HG03196 (cell line): ENCODE measurements around the gene SHMT2.

Experiments used
- ATAC-seq: cut with Tn5 transposase; IDR thresholded peaks from one replicate; pipeline ENCODE4 v1.9.1; 2021; ENCODE audit not compliant: unreplicated experiment

The SHMT2 gene

GRCh38 chr12:57196956-57197355 lies 32.6 kb upstream of the SHMT2 start:
- no peak for ATAC-seq

DNA sequence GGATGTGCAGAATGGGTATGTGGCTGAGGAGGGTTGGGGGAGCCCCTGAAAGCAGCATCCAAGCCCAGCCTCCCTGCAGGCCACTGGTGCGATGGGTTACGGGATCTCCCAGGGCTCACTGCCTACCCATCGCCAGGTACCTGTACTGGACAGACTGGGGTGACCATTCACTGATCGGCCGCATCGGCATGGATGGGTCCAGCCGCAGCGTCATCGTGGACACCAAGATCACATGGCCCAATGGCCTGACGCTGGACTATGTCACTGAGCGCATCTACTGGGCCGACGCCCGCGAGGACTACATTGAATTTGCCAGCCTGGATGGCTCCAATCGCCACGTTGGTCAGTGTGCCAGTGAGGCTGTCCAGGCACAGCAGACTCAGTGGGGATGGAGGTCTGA lies 31.2 kb upstream of the SHMT2 start:
- no peak for ATAC-seq

DNA sequence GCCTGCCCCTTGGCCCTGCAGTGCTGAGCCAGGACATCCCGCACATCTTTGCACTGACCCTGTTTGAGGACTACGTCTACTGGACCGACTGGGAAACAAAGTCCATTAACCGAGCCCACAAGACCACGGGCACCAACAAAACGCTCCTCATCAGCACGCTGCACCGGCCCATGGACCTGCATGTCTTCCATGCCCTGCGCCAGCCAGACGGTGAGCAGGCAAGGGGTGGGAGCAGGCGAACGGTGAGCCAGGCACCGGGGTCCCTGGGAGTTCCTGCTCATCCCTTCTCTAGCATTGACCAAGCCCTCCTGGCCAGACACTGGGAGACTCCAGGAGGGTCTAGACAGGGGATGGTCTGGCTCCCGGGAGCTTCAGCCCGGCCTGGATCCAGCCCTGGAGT lies 30.3 kb upstream of the SHMT2 start:
- no peak for ATAC-seq

GRCh38 chr12:57200497-57200896 lies 29.0 kb upstream of the SHMT2 start:
- no peak for ATAC-seq

GRCh38 chr12:57201219-57201618 lies 28.3 kb upstream of the SHMT2 start:
- no peak for ATAC-seq

- ATAC-seq = no peak
These were observed 27.9 kb upstream of the SHMT2 start for GRCh38 chr12:57201631-57202030.

DNA sequence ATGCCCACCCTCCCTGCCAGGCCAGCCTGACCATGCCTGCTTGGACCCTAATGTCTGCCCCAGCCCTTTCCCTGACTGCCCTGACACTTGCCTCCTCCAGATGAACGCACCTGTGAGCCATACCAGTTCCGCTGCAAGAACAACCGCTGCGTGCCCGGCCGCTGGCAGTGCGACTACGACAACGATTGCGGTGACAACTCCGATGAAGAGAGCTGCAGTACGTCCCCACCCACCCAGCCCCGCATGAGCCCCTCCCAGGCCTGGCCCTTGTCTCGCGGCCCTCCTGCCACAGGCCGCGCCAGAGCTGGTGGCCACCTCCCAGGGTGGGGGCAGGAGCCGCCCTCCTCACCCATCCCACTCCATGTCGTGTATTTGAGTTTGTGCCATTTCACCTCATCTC lies 27.2 kb upstream of the SHMT2 start:
- no peak for ATAC-seq

GRCh38 chr12:57203201-57203600 lies 26.3 kb upstream of the SHMT2 start:
- no peak for ATAC-seq

DNA sequence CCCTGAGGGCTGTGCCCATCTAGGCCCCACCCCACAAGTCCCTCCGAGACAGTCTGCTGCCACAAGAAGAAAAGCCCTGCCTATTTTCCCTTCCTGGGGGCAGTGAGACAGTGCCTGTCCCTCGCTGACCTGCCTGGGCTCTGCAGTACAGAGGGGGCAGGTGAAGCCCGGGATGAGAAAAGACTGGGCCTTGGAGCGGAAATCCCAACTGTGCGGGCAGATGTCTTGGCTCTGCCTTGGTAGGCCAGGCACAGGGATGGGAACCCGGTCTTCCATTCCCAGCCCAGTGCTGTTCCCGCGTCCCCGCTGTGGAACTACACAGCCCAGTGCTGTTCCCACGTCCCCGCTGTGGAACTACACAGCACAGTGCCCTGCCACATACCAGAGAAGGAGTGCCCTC lies 25.7 kb upstream of the SHMT2 start:
- no peak for ATAC-seq

GRCh38 chr12:57204454-57204853 lies 25.1 kb upstream of the SHMT2 start:
- ATAC-seq = no peak

DNA sequence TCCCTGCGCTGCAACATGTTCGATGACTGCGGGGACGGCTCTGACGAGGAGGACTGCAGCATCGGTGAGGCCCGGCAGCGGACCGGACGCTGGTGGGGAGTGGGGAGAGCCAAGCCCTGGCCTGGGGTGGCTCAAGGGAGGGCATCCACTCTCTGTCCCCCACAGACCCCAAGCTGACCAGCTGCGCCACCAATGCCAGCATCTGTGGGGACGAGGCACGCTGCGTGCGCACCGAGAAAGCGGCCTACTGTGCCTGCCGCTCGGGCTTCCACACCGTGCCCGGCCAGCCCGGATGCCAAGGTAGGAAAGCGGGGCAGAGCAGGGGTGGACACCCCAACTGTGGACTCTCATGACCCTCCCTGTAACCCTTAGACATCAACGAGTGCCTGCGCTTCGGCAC lies 24.3 kb upstream of the SHMT2 start:
- no peak for ATAC-seq

DNA sequence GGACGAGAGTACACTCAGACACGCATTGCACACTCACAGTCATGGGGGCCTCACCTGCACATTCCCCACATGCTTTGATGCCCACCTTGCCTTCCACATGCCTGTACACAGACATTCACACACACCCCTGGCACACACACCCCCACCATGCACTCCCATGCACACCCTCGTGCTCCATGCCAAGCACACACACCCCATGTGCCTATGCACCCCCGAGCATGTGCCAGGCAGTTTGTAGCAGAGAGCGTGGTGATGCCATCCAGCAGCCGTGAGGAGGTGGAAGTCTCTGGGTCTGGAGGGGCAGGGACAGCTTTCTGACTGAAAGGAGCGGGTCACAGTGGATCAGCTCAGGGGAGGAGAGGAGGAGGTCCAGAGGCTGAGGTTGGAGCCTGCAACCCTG lies 23.6 kb upstream of the SHMT2 start:
- no peak for ATAC-seq

DNA sequence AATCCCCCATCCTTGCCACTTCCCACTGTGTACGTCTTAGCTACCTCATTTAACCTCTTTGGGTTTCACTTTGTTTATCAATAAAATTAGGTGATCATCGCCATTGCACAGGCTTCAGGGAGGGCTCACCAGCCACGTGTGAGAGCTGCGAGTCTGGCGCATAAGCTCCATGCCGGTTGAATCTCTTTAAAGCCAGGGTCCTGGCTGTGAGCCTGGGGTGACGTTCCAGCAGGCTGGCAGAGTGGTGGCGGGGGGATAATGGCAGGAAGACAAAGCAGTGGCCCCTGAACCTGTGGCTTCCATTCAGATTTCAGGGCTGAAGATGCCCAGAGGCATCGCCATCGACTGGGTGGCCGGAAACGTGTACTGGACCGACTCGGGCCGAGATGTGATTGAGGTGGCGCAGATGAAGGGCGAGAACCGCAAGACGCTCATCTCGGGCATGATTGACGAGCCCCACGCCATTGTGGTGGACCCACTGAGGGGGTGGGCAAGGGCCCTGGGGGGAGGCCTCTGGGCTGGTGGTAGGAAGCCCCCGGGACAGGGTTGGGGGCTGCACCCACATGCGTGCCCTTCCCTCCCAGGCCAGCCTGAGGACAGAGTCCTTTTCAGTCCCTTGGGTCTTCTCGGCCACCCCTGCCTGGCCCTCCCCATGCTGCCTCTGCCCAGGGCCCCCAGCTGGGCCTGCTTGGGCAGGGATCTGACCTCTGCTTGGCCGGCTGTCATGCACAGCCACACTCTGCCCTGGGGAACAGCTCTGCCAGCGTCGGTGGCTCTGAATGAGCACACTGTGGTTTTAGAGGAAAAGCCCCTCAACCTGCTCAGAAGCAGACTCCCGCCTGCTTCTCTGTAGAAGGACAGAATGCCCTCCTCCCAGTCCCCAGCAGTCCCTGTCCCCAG lies 21.5 kb upstream of the SHMT2 start:
- ATAC-seq = no peak

GRCh38 chr12:57208631-57209282 lies 20.8 kb upstream of the SHMT2 start:
- no peak for ATAC-seq

DNA sequence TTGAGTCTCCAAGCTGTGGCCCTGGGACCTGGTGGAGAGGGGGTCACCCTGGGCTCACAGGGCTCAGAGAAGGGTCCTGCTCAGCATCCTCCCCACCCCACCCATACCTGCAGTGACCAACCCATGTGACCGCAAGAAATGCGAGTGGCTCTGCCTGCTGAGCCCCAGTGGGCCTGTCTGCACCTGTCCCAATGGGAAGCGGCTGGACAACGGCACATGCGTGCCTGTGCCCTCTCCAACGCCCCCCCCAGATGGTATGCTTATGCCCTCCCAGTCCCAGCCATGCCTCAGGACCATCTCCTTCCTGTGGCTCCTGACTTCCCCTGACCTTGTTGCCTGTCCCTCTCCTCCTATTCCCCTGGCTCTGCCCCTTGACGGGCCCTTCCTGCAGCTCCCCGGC lies 19.6 kb upstream of the SHMT2 start:
- ATAC-seq = no peak

DNA sequence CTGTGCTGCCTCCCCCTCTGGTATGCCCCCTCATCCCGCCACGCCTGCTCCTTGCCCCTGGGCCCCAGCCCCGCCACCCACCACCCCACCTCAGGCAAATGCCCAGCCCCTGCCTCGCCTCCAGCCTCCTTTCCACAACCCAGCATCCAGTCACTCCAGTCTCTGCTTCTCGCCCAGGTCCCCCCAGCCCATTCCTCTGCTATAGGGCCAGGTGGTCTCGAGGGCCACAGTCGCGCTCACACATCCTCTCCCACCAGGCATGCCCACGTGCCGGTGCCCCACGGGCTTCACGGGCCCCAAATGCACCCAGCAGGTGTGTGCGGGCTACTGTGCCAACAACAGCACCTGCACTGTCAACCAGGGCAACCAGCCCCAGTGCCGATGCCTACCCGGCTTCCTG lies 19.1 kb upstream of the SHMT2 start:
- ATAC-seq = no peak

DNA sequence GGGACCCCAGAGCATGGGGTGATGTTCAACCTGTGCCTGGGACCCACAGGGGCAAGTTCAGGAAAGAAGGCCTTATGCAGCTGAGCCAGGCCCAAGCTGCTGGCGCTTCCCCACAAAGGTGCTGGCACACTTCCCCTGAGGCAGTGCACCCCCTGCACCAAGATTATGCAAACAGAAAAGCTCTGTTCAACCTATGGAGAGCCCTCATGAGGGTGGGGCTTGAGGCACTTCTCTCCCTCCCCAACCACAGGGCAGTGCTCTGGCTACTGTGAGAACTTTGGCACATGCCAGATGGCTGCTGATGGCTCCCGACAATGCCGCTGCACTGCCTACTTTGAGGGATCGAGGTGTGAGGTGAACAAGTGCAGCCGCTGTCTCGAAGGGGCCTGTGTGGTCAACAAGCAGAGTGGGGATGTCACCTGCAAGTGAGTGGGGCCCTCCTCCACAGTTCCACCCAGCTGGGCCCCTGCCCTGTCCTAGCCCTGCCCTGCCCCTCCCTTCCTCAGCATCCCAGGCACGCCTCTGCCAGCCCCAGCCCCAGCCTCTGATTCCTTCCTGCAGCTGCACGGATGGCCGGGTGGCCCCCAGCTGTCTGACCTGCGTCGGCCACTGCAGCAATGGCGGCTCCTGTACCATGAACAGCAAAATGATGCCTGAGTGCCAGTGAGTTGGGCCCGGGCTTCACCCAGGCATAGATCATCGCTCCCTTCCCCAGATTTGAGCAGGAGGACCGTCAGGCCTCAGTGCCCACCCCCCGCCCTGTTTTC lies 18.4 kb upstream of the SHMT2 start:
- no peak for ATAC-seq

- ATAC-seq = no peak
These were observed 17.5 kb upstream of the SHMT2 start for GRCh38 chr12:57211791-57212700.

DNA sequence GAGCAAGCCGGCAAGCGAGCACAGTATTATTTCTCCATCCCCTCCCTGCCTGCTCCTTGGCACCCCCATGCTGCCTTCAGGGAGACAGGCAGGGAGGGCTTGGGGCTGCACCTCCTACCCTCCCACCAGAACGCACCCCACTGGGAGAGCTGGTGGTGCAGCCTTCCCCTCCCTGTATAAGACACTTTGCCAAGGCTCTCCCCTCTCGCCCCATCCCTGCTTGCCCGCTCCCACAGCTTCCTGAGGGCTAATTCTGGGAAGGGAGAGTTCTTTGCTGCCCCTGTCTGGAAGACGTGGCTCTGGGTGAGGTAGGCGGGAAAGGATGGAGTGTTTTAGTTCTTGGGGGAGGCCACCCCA lies 16.8 kb upstream of the SHMT2 start:
- no peak for ATAC-seq

DNA sequence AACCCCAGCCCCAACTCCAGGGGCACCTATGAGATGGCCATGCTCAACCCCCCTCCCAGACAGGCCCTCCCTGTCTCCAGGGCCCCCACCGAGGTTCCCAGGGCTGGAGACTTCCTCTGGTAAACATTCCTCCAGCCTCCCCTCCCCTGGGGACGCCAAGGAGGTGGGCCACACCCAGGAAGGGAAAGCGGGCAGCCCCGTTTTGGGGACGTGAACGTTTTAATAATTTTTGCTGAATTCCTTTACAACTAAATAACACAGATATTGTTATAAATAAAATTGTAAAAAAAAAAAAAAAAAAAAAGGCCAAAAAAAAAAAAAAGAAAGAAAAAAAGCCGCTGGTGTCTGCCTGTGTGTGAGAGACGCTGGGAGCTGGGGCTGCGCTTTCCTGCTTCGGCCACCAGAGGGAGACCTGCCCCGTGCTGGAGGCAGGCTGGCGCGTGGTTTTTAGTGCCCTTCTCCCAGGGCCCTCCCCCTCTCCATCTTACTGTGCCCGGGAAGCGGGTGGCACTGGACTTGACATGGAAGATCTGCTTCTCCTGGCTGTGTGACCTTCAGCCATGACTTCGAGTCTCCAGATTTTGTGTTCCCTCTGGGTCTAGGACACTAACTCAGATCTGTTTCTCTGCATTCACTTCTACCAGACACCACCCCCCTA lies 16.3 kb upstream of the SHMT2 start:
- peak; percentile 42 for ATAC-seq
